GM18526 (cell line): Measurements from ENCODE around the gene SLX9.

Experiments
- POLR2A ChIP-seq: IDR thresholded peaks from 3 replicates; pipeline ENCODE4 v1.6.1; 2011; ENCODE audit not compliant: insufficient read length; ENCODE audit errors: extremely low read depth

The SLX9 gene

DNA sequence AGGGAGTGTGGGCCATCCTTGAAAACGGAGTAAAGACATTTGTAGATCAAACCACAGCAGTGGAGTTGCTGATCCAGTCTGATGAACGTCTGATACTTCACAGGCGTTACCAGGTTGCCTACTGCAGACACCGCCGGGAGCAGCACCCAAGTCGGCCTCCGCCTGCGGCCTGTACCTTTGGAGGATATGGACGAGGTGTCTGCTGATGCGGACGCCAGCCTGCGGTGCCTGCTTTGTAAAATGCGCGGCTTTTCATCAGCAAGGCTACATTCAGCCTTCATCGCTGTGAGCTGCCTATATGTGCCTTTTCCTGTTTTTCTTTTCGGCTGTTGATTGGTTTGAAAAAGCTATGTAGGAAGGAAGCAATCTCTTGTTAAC lies 16.0 kb downstream of the SLX9 start:
- TF ChIP-seq POLR2A, result no peak

DNA sequence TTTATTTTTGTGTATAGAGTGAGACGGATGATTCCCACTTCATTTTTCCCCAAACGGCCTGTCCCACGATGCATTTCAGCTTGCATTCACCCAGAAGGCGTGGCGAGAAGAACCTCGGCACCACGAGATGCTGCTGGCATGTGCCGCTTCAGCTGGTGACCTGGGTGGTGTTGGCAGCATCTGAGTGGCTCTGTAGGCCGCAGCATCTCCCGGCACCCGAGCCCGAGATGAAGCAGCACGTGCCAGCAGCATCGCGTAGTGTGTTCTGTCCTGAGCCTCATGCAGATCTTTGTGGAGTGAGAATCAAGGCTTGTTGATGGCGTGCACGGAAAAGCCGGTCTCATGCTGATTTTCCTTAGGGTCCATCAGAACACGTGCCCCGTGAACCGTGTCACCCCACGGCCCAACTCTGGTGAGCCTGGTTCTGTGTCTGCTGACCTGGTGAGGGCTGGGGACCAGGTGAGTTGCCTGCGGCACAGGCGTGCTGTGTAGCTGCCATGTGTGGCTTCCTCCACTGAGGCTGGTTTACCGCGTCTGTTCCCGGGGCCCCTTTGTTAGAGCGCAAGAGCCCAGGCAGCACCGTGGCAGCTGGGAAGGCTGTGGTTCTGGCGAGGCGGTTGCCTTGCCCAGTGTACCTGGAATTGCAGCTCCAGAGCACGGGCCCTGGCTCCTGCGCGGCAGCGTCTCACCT lies 16.7 kb downstream of the SLX9 start:
- TF ChIP-seq POLR2A, result no peak

DNA sequence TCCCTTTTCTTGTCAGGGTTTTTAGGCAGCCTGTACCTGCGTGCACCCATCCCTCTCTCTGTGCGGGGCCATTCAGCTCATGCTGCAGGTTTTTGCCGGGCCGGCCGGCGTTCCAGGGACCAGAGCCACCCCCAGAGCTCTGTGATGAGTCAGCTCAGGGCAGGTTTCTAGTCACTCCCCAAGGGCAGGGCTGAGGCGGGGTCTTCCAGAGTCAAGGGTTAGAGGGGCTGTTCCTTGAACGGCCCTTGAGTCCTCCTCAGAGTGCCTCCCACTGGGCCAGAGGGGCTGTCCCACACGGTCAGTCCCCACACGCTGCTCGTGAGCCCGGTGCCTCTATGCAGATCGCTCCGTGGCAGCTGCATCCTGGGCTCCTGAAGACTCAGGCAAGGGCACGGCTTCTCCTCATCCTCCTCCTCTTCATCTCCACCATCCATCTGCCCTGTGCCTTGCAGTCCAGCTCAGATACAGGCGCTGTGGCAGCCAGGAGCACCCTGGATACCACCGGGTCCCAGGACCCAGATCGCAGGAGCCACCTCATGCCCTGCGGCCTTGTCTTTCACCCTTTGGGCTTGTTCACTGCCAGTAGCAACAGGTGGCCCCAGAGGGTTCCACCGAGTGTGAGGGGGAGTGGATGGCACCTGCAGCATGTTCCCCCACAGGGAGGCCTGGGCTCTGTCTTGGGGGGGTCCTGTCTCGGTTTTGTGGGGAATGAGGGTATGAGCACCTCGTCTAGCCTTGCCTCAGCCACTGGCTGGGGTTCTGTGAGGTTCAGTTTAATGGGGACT lies 17.4 kb downstream of the SLX9 start:
- TF ChIP-seq POLR2A, result no peak

DNA sequence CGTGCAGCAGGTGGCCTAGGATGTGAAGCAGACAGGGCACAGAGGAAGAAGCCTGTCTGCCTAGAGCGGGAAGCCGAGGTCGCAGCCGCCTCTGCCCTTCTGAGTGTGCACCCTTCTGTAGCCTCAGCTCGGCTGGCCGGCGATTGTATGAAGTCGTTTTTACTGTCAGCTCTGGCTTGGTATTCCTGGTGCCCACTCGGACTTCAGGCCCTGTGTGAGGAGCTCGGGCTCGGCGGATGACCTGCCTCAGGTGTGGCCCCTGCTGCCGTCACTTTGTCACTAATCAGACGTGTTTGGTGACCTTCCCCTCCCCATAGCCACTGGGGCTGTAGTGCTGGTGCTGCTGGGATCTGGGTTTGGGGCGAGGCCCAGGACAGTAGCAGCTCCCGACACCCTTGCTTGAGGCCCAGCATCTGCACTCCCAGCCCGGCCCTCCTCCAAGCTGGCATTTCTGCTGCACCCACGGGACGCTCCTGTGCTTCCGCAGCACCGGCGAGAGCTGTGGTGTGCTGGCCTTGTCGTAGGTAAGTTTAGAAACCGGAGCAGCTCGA lies 18.1 kb downstream of the SLX9 start:
- no peak for TF ChIP-seq POLR2A

DNA sequence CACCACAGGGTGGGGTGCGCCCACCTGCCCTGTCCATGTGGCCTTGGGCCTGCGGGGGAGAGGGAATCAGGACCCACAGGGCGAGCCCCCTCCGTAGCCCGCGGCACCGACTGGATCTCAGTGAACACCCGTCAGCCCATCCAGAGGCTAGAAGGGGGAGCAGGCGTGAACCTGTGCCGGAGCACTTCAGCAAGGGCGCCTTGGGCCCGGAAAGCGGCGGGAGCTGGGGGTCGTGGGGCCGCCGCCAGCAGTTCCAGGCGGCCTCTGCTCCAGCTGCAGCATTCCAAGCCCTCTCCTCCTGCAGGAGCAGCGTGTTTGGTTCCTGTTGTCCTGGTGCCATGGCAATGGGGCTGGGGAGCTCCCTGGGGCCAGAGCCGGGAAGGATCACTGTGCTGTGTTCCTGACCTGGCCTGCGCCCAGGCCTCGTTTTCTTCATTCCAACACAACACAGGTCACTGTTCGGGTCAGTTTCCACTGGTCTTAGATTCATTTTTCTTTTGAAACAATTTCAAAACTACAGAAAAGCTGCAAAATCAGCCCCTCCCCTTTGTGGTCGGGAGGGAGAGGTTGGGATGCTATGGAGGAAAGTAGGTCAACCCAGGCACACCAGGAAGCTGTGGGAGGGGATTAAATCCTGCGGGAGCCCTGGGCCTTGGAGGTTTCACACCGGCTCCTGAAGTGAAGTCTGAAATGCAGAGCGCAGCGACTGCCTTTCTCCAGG lies 18.8 kb downstream of the SLX9 start:
- no peak for TF ChIP-seq POLR2A

DNA sequence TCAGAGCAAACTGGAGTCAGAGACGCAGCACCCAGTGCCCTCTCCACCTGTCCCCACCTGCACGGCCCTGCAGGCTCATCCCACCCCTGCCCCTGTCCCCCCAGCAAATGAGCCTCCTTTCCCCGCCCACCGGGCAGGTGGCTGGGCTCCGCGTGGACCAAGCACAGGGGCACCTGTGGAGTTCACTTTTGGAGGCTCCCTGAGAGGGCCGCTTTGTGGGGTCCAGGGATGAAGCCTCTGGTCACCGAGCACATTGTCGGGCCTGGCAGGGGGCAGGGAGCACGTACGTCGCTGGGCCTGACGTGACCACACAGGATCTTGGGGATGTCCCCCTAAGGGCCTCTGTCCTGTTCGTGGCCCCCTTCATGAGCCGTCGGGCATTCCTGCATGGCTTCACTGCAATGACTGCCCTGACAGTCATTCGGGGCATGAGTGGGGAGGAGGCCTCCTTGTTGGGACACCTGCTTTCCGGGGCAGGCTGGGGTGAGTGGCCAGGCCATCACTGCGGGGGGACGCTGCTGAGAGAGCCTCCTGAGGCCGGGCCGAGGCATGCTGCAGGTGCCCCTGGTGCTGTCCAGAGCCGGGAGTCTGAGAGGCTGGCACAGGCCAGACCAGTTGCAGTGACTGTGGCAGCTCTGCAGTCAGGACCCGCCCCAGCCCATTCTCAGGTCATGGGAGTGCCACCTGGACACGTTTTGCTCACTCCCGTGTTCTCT lies 19.7 kb downstream of the SLX9 start:
- TF ChIP-seq POLR2A, result no peak

DNA sequence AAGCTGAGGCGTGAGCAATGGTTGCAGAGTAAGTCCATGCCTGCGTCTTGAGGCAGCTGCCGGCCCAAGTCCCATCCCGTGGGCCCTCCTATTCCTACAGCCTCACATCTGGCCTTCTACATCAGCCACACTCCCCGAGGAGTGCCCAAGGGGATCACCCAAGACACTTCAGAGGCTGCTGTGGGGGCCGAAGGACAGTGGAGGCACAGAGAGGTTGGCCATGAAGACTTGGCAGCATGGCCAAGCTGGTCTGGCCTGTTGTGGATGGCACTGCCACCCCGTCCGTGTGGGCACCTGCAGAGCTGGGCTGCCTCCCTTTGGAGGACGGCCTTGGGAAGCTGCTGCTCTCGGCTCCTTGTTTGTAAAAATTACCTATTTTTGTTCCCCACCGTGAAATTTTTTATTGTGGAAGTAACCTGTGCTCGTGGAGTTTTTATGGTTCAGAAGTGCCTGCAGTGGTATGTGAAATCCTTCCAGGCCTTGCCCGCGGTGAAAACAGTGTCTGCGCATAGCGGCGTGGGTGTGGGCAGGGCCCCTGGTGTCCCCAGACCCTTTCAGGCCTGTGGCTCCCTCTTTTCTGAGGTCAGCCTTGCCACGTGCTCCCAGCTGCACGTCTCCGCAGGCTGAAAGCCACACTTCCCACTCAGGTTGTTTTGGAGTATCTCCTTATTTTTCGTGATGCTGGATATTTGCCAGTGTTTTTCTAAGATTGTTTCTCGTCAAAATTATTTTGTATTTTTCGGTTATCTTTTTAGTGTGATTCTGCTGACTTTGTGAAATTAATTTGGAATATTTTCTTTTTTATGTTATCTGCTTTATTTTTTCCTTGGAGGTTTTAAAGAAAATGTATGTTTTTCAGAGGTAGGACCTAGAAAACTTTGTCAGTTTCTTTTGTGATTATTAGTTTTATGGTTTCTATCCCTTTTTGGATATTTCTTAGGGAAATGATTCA lies 20.6 kb downstream of the SLX9 start:
- TF ChIP-seq POLR2A, result no peak

DNA sequence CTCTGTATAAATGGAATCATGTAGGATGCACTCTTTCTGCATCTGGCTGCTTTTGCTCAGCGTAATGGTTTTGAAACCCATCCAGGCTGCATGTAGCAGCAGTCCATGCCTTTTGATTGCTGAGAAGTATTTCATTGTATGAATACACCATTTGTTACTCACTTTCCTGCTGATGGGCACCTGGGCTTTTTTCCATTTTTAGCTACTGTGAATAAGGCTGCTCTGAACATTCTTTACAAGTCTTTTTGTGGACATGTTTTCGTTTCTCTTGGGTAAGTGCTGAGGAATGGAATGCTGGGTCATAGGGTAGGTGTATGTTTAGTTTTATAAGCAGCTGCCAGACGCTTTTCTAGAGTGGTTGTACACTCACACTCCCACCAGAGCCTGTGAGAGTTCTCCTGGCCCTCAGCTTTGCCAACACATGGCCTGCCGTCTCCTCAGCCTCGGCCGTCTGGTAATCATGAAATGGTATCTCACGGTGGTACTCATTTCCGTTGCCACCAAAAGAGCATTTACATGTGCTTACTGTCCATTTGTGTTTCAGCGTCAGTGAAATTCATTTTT lies 22.7 kb downstream of the SLX9 start:
- TF ChIP-seq POLR2A, result no peak

DNA sequence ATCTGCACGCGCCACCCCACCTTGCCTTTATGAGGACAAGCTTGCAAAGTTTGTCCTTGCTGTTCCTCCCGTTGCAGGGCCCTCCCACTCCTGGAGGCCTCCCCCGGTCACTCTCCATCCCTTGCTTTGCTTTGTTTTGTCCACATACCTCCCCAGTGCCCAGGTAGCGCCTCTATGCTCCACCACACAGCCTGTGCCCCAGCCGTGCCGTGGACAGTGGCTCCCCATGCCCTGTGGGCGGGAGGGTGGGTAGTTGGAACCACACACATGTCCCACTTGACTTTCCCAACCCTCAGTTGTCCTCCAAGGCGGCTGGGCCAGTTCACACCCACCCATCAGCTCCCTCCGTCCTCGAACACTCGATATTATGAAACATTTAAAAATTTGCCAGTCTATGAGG lies 24.6 kb downstream of the SLX9 start:
- TF ChIP-seq POLR2A, result no peak

DNA sequence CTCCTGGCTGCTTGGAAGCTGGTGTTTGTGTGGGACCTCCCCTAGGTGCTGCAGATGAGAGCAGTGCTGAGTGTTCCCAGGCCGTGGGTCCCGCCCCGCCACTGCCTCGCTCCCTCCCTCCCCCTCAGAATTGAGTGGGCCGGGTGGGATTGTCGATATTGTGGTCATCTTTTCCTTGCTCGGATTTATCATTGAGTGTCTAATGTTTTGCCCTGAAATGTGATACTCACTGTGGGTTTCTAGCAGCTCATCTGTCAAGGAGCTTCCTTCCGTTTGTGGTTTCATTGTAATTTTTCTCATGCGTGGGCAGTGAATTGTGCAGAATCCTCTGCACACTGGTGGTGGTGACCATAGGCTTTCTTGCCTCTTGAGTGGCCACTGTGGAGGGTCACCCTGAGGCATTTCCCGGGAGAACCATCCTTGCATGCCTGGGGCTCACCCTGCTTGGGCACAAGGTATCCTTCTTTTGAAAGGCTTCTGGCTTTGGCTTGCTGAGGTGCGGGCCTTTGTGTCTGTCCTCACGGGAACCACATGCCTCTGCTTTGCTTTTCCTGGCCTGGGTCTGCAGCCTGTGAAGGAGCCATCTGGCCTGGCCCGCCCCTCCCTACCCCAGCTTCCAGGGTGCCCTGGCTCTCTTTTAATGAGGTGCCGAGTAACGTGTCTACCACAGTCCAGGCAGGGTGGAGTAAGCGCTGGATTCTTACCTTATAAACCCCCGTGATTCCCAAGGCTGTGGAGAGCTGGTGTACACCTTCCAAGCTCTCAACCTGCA lies 25.6 kb downstream of the SLX9 start:
- no peak for TF ChIP-seq POLR2A

DNA sequence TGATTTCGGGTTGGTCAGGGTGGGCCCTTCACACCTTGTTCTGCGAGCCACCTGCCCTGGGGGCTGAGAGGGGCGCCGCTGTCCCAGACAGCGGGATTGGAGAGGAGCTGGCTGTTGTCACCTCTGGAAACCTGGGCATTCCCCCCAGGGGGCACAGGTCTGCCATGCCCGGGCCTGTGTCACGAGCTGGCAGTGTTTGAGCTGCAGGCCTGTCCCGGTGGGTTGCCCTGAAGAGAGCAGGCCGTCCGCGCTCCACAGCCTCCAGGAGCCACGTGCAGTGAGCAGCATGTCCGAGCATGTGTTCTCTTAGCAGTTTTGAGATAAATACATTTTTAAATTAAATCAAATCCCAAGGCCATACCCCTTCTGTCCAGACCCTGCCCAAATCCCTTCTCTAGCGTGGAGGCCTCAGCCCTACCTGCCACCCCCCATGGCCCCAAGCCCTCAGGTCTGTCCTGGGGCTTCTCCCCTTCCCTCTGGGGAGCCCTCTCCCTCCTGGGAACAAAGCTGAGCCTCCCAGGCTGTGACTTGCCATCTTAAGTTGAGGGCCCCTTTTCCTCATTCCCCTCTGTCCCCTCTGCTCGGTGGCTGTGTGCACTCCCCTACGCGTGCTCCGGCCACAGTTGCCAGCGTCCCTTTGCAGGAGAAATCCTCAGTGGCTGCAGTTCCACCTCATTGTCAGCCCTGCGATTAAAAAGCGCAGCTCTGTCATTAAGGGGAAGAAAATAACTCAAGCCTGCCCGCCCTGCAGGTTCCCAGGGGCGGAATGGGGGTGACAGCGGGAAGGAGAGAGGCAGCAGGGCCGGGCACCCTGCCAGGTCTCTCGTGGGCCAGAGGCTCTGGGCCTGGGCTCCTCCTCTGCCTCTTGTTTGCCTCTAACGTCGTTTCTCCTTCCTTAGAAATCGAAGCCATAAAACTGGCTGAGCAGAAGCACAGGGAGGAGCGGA lies 26.6 kb downstream of the SLX9 start:
- TF ChIP-seq POLR2A, result no peak
